Measurements from ENCODE around the gene KLHL15.
"Not testable (repeated sequence)": the region's sequence is repeated elsewhere in the genome, so short reads cannot be mapped to it uniquely, and the experiment has no call there.

Gene KLHL15, protein sequence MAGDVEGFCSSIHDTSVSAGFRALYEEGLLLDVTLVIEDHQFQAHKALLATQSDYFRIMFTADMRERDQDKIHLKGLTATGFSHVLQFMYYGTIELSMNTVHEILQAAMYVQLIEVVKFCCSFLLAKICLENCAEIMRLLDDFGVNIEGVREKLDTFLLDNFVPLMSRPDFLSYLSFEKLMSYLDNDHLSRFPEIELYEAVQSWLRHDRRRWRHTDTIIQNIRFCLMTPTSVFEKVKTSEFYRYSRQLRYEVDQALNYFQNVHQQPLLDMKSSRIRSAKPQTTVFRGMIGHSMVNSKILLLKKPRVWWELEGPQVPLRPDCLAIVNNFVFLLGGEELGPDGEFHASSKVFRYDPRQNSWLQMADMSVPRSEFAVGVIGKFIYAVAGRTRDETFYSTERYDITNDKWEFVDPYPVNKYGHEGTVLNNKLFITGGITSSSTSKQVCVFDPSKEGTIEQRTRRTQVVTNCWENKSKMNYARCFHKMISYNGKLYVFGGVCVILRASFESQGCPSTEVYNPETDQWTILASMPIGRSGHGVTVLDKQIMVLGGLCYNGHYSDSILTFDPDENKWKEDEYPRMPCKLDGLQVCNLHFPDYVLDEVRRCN

DNA sequence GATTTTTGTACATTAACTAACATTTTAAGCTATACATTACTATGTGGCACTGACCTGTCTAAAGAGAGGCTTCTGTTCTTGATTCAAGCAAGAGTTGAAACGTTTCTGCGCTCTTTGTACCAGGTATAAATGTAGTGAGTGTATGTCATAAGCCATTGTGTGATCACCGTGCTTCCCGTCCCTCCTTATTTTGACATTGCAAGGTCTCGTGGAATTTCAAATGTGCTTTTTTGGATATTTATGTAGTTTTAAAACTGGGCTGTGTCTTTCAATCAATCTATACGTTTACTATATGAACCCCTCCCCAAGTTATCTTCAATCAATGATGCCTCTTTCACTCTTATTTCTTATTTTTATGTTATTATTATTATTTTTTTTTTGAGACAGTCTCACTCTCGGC is at the start of gene KLHL15:
TSS of gene KLHL15 (minus strand) at position 101 of the 400 bp plus-strand sequence. CDS start 20,493 bp downstream, outside the sequence.
- DNase-seq, result no peak

DNA sequence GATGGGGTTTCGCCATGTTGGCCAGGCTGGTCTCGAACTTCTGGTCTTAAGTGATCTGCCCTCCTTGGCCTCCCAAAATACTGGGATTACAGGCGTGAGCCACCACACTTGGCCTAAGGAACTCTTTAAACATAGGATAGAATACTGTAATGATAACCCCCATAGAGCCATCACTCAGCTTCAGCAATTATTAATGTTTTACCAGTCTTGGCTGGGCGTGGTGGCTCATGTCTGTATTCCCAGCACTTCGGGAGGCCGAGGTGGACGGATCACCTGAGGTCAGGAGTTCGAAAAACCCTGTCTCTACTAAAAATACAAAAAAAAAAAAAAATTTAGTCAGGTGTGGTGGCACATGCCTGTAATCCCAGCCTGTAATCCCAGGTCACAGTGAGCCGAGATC is 42.9 kb upstream of the KLHL15 start:
- no peak for DNase-seq

DNA sequence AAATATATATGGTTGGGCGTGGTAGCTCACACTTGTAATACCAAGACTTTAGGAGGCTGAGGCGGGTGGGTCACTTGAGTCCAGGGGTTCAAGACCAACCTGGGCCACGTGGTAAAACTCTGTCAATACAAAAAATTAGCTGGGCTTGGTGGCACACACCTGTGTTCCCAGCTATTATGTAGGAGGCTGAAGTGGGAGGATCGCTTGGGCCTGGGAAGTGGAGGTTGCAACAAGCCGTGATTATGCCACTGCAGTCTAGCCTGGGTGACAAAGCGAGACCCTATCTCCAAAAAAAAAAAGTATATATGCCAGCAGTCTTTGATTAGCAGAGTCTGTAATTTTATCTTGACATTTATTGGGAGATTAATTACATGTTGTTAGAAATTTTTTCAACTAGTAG is 36.5 kb upstream of the KLHL15 start:
- no peak for DNase-seq

DNA sequence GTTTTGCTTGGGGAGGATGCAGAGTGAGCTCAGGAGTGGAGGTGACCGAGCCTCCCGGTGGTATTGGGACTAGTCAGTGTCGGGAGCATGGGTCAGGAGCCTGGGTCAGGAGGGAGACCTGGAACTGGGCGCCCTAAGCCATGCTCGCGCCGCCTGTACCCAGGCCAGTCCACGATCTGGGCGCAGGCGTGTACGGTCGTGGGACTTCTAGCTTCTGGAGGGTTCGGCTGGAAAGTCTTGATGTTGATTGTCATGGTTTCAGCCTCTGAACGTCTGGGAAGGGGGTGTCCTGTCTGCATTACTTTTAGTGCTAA is 28.0 kb upstream of the KLHL15 start:
- no peak for DNase-seq

DNA sequence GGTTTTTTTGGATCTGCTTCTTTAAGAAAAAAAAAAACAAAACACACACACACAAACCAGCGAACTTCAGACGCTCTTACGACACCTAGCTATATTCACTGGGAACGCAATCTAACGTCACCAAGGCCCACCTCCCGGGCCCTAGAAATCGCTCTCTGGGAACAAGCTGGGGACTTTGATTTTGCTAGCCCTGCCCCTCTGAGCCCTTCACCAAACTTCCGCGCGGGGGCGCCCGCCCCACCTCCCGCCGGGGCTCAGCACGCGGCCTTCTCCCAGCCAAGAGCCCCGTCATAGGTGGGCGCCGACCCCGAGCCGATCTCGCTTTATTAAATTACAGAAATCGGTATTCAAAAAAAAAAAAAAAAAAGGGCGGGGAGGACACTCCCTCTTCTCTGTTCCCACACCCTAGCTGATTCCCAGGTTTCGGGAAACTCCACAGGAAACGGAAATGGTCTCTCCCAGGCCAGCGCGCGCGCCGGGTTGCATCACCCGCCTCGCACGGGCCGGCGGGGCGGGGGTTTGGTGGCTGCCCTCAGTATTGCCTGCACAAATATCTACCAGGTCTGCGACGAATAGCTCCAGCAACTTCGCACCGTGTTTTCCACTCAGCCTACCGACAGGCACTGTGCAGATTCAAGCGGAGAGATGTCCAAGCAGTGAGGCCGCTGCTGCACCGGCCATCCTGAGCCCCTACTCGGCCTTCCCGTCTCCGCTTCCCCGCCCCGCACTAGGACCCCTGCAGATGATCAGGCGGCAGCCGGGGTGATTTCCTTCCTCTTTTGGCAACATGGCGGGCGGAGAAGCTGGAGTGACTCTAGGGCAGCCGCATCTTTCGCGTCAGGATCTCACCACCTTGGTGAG is 27.4 kb upstream of the KLHL15 start, which contains the start of gene EIF2S3:
TSS of gene EIF2S3 (plus strand) at position 775 of the 861 bp plus-strand sequence. CDS start at position 788, 13 bp downstream.
- peak; percentile 69 to 78 (median 73) for DNase-seq

DNA sequence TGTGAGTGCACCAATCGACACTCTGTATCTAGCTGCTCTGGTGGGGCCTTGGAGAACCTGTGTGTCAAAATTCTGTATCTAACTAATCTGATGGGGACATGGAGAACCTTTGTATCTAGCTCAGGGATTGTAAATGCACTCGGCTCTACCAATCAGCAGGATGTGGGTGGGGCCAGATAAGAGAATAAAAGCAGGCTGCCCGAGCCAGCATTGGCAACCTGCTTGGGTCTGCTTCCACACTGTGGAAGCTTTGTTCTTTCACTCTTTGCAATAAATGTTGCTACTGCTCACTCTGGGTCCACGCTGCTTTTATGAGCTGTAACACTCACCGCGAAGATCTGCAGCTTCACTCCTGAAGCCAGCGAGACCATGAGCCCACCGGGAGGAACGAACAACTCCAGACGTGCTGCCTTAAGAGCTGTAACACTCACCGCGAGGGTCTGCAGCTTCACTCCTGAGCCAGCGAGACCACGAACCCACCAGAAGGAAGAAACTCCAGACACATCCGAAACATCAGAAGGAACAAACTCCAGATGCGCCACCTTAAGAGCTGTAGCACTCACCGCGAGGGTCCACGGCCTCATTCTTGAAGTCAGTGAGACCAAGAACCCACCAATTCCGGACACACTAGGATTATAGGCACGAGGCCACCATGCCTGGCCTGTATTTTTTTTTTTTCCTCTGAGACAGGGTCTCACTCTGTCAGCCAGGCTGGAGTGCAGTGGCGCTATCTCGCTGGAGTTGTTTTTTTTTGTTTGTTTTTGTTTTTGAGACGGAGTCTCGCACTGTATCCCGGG is 23.7 kb upstream of the KLHL15 start:
- DNase-seq, result not testable (repeated sequence)

DNA sequence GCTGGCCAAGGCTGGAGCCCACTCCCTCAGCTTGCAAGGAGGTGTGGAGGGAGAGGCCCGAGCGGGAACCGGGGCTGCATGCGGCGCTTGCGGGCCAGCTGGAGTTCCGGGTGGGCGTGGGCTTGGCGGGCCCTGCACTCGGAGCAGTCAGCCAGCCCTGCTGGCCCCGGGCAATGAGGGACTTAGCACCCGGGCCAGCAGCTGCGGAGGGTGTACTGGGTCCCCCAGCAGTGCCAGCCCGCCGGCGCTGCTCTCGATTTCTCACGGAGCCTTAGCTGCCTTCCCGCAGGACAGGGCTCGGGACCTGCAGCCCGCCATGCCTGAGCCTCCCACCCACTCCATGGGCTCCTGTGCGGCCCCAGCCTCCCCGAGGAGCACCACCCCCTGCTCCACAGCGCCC is 22.7 kb upstream of the KLHL15 start:
- not testable (repeated sequence) for DNase-seq

DNA sequence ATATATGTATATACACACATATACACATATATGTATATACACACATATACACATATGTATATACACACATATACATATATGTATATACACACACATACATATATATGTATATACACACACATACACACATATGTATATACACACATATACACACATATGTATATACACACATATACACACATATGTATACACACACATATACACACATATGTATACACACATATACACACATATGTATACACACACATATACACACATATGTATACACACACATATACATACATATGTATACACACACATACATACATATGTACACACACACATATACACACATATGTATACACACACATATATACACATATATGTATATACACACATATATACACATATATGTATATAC is 19.1 kb upstream of the KLHL15 start:
- DNase-seq, result not testable (repeated sequence)

DNA sequence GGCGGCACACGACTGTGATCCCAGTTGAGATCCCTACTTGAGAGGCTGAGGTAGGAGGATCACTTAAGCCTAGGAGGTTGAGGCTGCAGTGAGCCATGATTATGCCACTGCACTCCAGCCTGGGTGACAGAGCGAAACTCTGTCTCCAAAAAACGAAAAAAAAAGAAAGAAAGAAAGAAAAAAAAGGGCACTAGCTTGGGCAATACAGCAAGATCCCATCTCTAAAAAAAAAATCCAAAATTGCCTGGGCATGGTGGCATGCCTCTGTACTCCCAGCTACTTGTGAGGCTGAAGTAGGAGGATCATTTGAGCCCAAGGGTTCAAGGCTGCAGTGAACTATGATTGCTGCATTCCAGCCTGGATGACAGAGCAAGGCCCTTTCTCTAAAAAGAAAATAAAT is 10.7 kb upstream of the KLHL15 start:
- no peak for DNase-seq

DNA sequence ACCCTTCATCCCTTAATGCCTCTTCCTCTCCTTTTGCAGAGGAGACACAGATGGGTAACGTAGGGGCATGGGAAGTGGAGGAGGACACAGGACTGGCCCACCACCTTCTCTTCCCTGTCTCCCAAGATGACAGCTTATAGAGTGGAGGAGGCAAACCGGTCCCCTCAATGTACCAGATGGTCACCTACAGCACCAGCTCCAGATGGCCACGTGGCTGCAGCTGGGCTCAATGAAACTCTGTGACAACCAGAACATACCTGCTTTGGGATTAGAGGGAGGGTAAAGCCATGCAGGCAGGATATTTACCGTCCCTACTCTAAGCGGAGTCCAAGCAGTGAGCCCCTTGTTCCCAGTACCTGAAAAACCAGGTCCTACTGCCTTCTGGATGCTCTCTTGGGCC is 7.5 kb upstream of the KLHL15 start:
- no peak for DNase-seq

DNA sequence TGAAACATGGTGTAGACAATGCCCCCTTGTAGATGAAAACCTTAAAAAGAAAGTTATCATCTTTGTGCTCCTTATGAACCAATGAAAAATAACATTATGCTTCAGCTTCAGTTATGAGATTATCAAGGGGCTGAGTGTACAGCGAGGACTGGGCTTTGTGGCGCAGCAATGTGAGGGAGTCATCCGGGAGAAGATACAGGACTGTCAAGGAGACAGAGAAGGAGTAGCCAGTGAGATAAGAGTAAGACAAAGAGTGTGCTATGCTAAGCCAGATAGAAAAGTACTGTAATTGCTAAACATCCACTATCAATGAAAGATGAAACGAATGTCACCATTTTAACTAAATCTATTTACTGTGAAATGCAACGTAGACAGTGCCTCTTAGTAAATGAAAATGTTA is 3.6 kb upstream of the KLHL15 start:
- no peak for DNase-seq

DNA sequence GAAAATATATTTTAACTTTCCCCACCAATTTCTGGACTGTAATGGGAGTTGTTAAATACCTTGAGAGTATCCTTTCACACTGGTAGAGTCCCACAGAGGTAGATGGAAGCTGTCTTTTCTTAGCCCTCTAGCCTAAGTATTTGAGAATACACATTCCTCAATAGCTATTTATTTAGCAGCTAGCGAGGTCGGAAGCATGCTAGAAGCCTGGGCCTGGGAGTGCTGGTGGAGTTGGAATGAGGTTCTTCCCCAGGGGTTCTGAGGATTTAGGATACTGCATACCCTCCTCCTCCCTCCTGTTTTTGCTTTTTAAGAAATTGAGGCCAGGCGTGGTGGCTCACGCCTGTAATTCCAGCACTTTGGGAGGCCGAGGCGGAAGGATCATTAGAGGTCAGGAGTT is 999 bp upstream of the KLHL15 start:
- DNase-seq, result no peak

DNA sequence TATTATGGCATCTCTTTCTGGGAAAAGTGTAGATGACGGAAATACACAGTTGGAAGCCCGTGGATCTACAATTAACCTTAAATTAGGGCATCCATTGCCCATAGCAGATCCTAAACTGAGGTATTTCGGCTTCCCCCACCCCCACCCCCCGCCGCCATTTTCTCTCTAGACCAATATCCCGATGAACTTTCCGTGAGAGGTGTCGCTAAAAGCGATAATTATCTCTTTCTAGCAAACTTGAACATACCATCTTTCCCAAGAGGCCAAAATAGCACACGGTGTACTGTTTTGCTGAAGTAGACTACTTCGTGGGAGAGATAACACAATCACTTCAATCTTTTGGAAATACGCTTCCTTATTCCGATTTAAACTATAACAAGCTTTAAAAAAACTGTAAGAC is 554 bp downstream of the KLHL15 start:
- no peak for DNase-seq

DNA sequence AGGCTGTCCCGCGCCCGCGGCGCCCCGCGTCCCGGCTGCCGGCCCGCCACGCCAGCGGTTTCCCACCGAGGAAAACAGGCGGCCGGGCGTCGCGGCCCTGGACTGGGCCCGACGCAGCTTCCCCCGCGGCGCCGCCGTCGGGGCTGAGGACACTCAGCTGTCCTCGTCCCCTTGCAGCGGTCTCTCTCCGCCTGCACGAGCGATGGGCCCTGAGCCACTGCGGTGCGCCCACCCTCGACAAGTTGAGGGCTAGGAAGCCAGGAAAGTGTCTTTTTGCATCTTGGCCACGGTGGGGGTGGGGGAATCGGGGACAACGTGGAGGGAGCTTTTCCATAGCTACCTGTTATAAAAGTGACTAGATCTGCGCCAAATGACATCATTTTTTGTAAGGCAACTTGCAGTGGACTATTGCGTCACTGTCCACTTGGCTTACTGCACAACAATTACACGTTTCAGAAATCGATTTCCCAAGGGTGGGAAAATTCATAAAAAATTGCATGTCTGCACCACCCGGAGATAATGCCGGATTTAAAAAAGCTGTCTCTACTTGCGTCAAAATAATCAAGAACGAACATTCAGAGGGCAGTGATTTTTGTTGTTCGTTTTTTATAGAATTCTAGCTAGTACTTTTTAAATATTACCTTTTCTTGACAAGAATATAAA is 1.1 kb downstream of the KLHL15 start:
- peak in 1 of 4 experiments; percentile 21 for DNase-seq

DNA sequence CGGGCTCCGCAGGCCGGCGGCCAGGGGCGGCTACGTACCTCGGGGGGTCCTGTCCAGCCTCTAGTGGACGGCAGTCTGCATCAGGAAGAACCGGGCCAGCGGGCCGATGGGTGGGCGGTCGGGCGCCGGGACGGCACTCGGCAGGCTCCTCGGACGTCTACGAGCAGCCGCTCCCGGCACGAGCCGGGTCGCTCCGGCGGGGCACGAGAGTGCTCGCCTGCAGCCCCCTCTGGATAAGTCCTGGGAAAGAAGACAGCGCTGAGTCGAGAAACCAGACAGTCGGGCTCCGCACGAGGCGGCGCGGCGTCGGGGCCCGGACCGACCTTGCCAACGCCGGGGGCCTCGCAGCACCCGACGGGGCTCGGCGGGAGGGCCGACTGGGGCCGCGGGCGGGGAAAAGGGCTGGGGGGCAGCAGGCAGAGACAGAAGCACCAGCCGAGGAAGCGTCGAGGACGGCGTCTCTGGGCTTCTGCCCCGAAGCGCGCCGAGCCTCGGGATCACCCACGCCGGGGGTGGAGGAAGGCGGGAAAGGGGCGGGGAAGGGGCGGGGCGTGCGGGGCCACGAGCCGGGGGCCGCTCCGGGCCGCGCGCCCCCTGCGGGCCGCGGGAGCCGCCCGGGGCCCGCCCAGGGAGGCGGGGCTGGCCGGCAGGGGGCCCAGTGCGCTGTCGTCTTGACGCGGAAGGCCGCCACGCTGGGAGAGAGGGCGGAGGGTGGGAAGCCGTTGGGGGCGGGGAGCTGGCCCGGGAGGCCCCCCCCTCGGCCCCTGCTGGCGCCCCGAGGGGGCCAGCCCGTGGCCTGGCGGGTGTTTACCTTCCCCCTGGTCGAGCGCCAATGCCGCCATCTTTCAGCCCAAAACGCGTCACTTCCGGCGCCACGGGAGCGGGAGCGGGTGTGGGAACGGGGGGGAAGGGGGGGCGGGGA is 1.9 kb downstream of the KLHL15 start:
- peak; percentile 66 to 76 (median 72) for DNase-seq

DNA sequence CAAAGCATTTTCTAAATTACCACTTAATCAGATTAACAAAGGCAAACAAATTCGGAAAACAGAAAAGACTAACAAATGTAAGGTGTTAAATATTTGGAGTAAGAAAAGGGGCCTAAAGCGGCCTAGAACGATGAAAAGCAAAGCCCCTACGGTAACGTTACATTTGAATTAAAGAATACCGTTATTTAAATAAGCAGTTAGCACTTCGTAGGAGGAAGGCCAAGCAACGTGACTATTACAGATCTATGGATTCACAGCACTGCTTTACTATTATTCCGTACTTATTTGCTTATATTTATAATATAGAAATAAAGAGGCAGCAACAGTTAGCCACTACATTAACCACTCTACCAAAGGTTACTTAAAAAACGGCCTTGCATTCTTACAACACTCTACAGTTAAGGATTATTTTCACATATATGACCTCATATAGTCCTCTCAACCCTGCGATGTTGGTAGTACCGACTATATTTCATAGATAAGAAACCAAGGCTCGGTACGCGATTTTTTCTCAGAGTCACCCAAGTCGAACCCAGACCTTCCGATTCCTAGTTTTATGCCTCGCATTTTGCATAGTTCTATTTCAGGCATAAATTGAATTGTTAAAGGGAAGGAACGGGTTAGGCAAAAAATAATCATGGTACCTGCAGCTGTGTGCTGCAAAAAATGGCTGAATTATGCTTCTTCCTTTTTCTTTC is 2.9 kb downstream of the KLHL15 start:
- no peak for DNase-seq

DNA sequence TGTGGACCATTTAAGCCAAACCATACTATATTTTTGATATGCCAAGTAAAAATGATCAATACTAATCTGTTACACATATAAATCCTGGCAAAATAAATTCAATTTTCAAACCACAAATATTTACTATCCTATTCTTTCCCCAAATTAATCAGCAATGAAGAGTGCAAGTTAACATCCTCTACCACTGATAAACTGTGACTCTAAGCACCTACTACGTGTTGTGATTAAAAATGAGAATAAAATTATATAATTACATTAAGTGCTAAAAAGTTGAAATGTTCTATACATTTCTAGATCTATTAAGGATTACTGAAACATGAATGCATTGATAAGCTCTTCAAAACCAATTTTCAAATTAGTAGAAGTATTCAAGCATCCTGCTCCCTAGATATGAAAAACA is 3.4 kb downstream of the KLHL15 start:
- DNase-seq, result no peak

DNA sequence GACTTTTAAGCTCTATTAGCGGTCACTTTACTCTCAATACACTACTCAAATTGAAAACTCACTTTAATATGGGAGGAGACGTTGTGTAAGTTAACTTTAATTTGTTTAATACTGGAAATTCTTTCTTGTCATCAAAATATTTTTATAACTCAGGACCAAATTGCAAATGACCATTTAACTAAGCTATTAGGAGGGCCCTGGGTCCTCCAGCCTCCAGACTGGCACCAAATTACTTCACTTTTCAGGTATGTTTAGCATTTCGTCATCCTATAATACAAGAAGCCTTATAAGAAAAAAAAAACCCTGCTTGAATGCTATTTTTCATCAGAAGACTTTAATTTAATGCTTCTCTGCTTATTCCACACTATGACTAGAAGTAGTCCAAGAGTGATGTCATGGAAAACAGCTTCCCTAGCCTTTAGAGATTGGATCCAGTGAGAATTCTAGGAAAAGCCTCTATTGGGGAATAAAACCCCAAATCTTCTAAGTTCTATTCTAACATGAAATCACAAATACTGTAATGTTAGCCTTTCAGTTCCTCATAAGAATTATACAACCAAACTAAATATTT is 6.6 kb downstream of the KLHL15 start:
- no peak for DNase-seq

DNA sequence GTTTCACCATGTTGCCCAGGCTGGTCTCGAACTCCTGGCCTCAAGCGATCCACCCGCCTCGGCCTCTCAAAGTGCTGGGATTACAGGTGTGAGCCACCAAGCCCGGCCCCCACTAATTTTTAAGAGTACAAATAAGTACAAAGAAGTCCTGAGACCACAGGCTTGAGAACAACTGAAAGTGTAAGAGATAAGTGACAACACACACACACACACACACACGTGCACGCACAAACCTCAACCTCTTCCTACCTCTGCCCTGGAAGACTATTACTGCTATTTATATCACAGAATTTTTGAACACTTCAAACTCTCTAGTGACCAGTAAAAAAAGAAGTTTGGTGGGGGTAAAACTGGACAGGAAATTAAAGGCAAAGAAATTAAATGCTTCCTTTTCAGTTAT is 7.5 kb downstream of the KLHL15 start:
- no peak for DNase-seq

DNA sequence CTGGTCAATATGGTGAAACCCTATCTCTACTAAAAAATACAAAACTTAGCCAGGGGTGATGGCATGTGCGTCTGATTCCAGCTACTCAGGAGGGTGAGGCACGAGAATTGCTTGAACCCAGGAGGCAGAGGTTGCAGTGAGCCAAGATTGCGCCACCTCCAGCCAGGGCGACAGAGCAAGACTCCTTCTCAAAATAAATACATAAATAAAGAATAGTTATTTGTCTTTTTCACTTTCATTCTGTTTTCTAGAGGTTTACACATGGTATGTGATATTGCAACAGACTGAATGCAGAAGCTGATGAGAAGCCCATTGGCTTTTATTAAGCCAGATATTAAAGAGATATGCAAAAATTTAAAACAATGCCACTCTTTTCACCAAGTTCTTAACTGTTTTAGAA is 8.2 kb downstream of the KLHL15 start:
- no peak for DNase-seq
